GM12878 (cell line): ENCODE data around the gene SVIP. TPM values are rescaled to one million over a fixed set of nuclear protein-coding genes. Genes with fewer than 3 reads are reported as not detected.

Source experiments
- CHD1 ChIP-seq: IDR thresholded peaks from 2 replicates; pipeline ENCODE4 v1.6.1; 2012; ENCODE audit warnings: low read depth, low read length, improper control_type of control experiment
- CREM ChIP-seq: IDR thresholded peaks from 2 replicates; pipeline ENCODE4 v1.6.1; 2014; ENCODE audit warnings: antibody characterized with exemption, low read depth
- E2F4 ChIP-seq: IDR thresholded peaks from 2 replicates; pipeline ENCODE4 v1.6.1; 2012; ENCODE audit warnings: low read depth, low read length, improper control_type of control experiment
- EP300 ChIP-seq, 2 experiments: fragments of 150-350 bp in 1 of 2; IDR thresholded peaks; 2 replicates each; pipeline ENCODE4 v1.6.1; 2011 to 2012; ENCODE audit warnings: low read depth in 2 of 2, low read length in 2 of 2, borderline replicate concordance in 1 of 2, improper control_type of control experiment in 1 of 2, inconsistent platforms in 1 of 2; ENCODE audit not compliant: control insufficient read depth in 1 of 2
- ESRRA ChIP-seq: IDR thresholded peaks from 2 replicates; pipeline ENCODE4 v1.6.1; 2012; ENCODE audit warnings: mild to moderate bottlenecking, low read length, improper control_type of control experiment
- GATAD2B ChIP-seq: fragments of 450-650 bp; conservative IDR thresholded peaks from 2 replicates; pipeline ENCODE4 v1.6.1; 2017; ENCODE audit warnings: low read depth, mild to moderate bottlenecking, moderate library complexity
- IRF5 ChIP-seq: fragments of 450-650 bp; IDR thresholded peaks from 2 replicates; pipeline ENCODE4 v1.6.1; 2017; ENCODE audit warnings: borderline replicate concordance
- MEF2A ChIP-seq: IDR thresholded peaks from 2 replicates; pipeline ENCODE4 v1.6.1; 2011; ENCODE audit warnings: low read depth, mild to moderate bottlenecking, low read length, moderate library complexity; ENCODE audit not compliant: insufficient read depth
- NFYB ChIP-seq: IDR thresholded peaks from 2 replicates; pipeline ENCODE4 v1.6.1; 2011; ENCODE audit warnings: low read depth, mild to moderate bottlenecking, low read length, improper control_type of control experiment, moderate library complexity; ENCODE audit not compliant: insufficient read depth
- NR2C1 ChIP-seq: fragments of 450-650 bp; IDR thresholded peaks from 2 replicates; pipeline ENCODE4 v1.6.1; 2017; ENCODE audit warnings: antibody characterized with exemption, mild to moderate bottlenecking, moderate library complexity
- PML ChIP-seq: IDR thresholded peaks from 2 replicates; pipeline ENCODE4 v1.6.1; 2012; ENCODE audit warnings: low read length, inconsistent platforms
- RBBP5 ChIP-seq: fragments of 200-600 bp; sonication (generic); conservative IDR thresholded peaks from 2 replicates; pipeline ENCODE4 v1.6.1; 2016
- RFX5 ChIP-seq: IDR thresholded peaks from 2 replicates; pipeline ENCODE4 v1.6.1; 2011; ENCODE audit warnings: low read depth, low read length, improper control_type of control experiment
- RUNX3 ChIP-seq: IDR thresholded peaks from 2 replicates; pipeline ENCODE4 v1.6.1; 2012; ENCODE audit warnings: low read length, inconsistent platforms
- SMAD1 ChIP-seq: fragments of 450-650 bp; IDR thresholded peaks from 2 replicates; pipeline ENCODE4 v1.6.1; 2018; ENCODE audit warnings: mild to moderate bottlenecking, low read depth; ENCODE audit not compliant: partially characterized antibody
- SMARCA5 ChIP-seq: fragments of 450-650 bp; IDR thresholded peaks from 2 replicates; pipeline ENCODE4 v1.6.1; 2017; ENCODE audit warnings: mild to moderate bottlenecking
- SREBF1 ChIP-seq: IDR thresholded peaks from 2 replicates; pipeline ENCODE4 v1.6.1; 2012; ENCODE audit warnings: mild to moderate bottlenecking, low read length
- STAT3 ChIP-seq: IDR thresholded peaks from 2 replicates; pipeline ENCODE4 v1.6.1; 2011; ENCODE audit warnings: low read depth, low read length, improper control_type of control experiment
- TARDBP ChIP-seq: IDR thresholded peaks from 2 replicates; pipeline ENCODE4 v1.6.1; 2016; ENCODE audit warnings: borderline replicate concordance
- TCF12 ChIP-seq: IDR thresholded peaks from 2 replicates; pipeline ENCODE4 v1.6.1; 2011; ENCODE audit warnings: low read depth, mild to moderate bottlenecking, low read length
- ZNF274 ChIP-seq: IDR thresholded peaks from one replicate; pipeline ENCODE4 v1.8.0; 2011; ENCODE audit not compliant: insufficient read length, insufficient read depth
- ZNF622 ChIP-seq: fragments of 450-650 bp; IDR thresholded peaks from 2 replicates; pipeline ENCODE4 v1.6.1; 2017; ENCODE audit warnings: mild to moderate bottlenecking, inconsistent platforms
- polyA plus RNA-seq, 11 experiments: library from polyadenylated mRNA; depleted of rRNA in 4 of 11; unstranded in 6 of 11; stranded (reverse) in 5 of 11; fragments of >200 nt; fragmentation: Nextera tagmentation in 4 of 11; fragmentation: Illumina TruSeq in 1 of 11; extraction: Ambion mirVana in 4 of 11; extraction: Trizol in 1 of 11; gene quantifications; 1 replicate in 1 of 11; 2 replicates in 10 of 11; pipeline versions ENCODE4 v1.2.1 to v1.2.3, GENCODE V29; 2011 to 2016; ENCODE audit warnings: inconsistent platforms in 2 of 11, missing spikeins in 2 of 11, low read depth in 1 of 11
- total RNA-seq, 4 experiments: library from RNA; depleted of rRNA in 3 of 4; stranded (reverse); fragments of >200 nt in 3 of 4; fragmentation: Illumina TruSeq in 1 of 4; extraction: Trizol in 1 of 4; gene quantifications; 2 replicates each; pipeline versions ENCODE4 v1.2.1 to v1.2.3, GENCODE V29; 2013 to 2021
- TF ChIP-seq, protein P1 (sequence below), 3 experiments: IDR thresholded peaks in 2 of 3; conservative IDR thresholded peaks in 1 of 3; 2 replicates each; pipeline ENCODE4 v1.5.1; 2011; ENCODE audit warnings: low read depth in 3 of 3, low read length in 3 of 3, mild to moderate bottlenecking in 3 of 3, control low read depth in 2 of 3, moderate library complexity in 2 of 3, inconsistent platforms in 1 of 3, mixed read lengths in 1 of 3; ENCODE audit not compliant: control insufficient read depth in 2 of 3, insufficient read depth in 1 of 3; ENCODE audit errors: extremely low read depth in 1 of 3
- TF ChIP-seq, protein P2 (sequence below): IDR thresholded peaks from 2 replicates; pipeline ENCODE4 v1.6.1; 2011; ENCODE audit warnings: borderline replicate concordance, low read depth, mild to moderate bottlenecking, moderate library complexity, mixed read lengths, low read length; ENCODE audit not compliant: insufficient read depth; ENCODE audit errors: extremely low read length
- TF ChIP-seq, protein P3 (sequence below): IDR thresholded peaks from 2 replicates; pipeline ENCODE4 v1.6.1; 2011; ENCODE audit warnings: borderline replicate concordance, low read depth, mild to moderate bottlenecking, moderate library complexity, low read length; ENCODE audit not compliant: insufficient read depth, poor library complexity, severe bottlenecking

SVIP gene
- total and polyA plus RNA-seq, 10 of the 15 experiments (the other 5 are each of a cell fraction or from before 2014, with no cell fraction given): 17.8 to 78.0 (median 55.4) TPM

DNA sequence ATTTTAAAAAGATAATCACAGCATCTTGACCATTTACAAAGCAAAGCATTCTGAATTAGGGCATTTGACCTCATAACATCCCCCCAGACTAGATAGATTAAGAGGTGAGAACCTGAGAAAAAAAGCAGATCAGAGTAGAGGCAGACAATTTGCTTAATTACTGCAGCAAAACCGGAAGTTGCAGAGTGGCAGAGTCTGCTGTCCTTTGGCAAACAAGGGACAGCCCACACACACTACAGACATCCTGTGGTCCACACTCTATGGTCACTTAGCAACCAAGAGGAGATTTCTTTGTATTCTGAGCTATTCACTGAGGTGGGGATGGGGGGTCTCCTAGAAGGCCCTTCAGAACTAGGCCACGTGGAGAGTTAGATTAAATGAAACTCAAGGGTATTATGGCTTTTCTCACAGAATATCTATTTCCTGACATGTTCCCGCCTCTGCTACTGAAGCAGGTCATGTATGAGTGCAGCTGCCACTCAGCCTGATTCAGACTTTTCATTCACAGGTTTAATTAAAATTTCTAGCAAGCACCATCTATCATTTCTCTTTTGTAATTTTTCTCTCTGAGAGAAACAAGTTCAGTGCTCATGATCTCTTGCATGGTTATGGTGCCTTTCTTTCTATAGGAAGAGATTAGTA is 48.5 kb downstream of the SVIP start (continued):
- TF ChIP-seq EP300 (IDR thresholded peaks at IDR 0.05; ENCODE audit: borderline replicate concordance in 1 of 2, control insufficient read depth in 1 of 2, low read depth in 2 of 2, low read length in 2 of 2): 0 out of 4 replicates have a peak, but pooled peaks of 1 of the 2 experiments have one; percentile 40
- TF ChIP-seq STAT3: no peak
- TF ChIP-seq MEF2A: no peak
- no peak; the same call in 1 of the 2 replicates for TF ChIP-seq NR2C1
- TF ChIP-seq GATAD2B: peak; percentile 43; the same call in 1 of the 2 replicates
- TF ChIP-seq SREBF1: no peak
- TF ChIP-seq IRF5: no peak
- no peak for TF ChIP-seq PML
- TF ChIP-seq CHD1: no peak
- no peak for TF ChIP-seq RBBP5
- no peak for TF ChIP-seq TCF12
- no peak for TF ChIP-seq SMARCA5
- TF ChIP-seq TARDBP: no peak
- no peak for TF ChIP-seq SMAD1
- peak; percentile 47; the same call in 1 of the 2 replicates for TF ChIP-seq RUNX3
- TF ChIP-seq, protein P1, sequence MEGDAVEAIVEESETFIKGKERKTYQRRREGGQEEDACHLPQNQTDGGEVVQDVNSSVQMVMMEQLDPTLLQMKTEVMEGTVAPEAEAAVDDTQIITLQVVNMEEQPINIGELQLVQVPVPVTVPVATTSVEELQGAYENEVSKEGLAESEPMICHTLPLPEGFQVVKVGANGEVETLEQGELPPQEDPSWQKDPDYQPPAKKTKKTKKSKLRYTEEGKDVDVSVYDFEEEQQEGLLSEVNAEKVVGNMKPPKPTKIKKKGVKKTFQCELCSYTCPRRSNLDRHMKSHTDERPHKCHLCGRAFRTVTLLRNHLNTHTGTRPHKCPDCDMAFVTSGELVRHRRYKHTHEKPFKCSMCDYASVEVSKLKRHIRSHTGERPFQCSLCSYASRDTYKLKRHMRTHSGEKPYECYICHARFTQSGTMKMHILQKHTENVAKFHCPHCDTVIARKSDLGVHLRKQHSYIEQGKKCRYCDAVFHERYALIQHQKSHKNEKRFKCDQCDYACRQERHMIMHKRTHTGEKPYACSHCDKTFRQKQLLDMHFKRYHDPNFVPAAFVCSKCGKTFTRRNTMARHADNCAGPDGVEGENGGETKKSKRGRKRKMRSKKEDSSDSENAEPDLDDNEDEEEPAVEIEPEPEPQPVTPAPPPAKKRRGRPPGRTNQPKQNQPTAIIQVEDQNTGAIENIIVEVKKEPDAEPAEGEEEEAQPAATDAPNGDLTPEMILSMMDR (IDR thresholded peaks at IDR 0.05 in 2 of 3, conservative IDR thresholded peaks at IDR 0.05 in 1 of 3; ENCODE audit: control insufficient read depth in 2 of 3, extremely low read depth in 1 of 3, insufficient read depth in 1 of 3, low read depth in 3 of 3, low read length in 3 of 3): no peak
- TF ChIP-seq RFX5: no peak
- TF ChIP-seq E2F4: no peak
- TF ChIP-seq, protein P2, sequence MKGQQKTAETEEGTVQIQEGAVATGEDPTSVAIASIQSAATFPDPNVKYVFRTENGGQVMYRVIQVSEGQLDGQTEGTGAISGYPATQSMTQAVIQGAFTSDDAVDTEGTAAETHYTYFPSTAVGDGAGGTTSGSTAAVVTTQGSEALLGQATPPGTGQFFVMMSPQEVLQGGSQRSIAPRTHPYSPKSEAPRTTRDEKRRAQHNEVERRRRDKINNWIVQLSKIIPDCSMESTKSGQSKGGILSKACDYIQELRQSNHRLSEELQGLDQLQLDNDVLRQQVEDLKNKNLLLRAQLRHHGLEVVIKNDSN: no peak
- no peak for TF ChIP-seq CREM
- no peak for TF ChIP-seq ZNF622
- TF ChIP-seq, protein P3, sequence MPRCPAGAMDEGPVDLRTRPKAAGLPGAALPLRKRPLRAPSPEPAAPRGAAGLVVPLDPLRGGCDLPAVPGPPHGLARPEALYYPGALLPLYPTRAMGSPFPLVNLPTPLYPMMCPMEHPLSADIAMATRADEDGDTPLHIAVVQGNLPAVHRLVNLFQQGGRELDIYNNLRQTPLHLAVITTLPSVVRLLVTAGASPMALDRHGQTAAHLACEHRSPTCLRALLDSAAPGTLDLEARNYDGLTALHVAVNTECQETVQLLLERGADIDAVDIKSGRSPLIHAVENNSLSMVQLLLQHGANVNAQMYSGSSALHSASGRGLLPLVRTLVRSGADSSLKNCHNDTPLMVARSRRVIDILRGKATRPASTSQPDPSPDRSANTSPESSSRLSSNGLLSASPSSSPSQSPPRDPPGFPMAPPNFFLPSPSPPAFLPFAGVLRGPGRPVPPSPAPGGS: no peak
- TF ChIP-seq NFYB: no peak
- TF ChIP-seq ZNF274: no peak
- no peak for TF ChIP-seq ESRRA
